Effector CD8-positive, alpha-beta T cell (primary cell): Measurements from ENCODE around the gene PRDM15.

Source experiments
- DNase-seq: peaks from one replicate; lab custom pipeline; 2025; lab: John Stamatoyannopoulos, UW

Gene PRDM15

DNA sequence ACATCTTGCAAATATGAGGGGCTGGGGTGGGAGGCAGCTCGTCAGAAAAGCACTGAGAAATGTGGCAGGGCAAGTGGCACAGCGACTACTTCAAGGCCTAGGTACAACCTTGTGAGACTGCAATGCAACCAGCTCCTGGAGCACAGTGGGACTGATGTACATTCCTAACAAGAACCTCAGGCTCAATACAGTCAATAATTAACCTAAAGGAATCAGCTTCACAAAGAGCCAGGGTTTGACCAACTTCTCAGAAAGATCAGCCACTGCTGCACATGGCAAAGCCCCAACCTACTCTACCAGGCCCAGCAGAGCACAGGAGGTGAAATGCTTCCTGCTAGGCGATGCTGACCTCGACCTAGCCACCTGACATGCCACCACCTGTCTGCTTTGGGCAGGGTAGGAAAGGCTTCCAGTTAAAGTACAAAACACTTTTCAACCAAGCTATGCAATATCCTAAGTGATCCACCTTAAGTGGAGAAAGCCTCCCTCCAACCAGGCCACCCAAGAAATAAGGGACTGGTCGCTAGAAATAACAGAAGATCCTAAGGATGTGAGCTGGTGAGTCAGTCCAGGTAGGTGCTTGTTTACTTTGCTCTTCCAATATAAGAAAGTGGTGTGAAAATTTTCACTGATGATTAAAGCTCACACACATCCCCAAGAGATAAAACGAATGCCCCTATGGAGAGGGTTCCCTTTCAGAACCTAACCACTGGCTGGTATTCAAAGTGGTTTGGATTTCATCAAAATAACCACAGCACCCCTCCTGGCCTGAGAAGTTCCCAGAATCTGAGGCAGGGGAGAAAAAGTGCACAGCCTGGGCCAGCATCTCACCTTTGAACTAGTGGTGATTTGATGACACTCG is 114.4 kb downstream of the PRDM15 start:
- no peak for DNase-seq

DNA sequence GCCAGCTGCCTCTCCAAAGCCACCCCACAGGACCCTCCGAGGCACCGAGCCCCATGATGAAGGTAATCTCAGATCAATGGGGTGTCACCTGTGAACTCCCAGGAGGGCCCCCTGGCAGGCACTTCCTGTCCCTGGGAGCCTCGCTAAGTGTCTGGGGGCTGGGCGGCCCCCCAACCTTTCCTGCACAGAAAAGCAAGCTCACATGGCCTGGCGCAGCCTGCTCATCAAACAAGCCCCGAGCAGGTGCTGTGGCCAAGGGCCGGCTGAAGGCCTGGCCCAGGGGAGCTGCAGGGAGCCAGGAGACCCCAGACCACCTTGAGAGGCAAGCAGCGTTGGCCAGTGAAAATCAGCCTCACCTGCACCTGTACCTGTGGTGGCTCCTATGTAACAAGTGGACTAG is 115.1 kb downstream of the PRDM15 start:
- no peak for DNase-seq

DNA sequence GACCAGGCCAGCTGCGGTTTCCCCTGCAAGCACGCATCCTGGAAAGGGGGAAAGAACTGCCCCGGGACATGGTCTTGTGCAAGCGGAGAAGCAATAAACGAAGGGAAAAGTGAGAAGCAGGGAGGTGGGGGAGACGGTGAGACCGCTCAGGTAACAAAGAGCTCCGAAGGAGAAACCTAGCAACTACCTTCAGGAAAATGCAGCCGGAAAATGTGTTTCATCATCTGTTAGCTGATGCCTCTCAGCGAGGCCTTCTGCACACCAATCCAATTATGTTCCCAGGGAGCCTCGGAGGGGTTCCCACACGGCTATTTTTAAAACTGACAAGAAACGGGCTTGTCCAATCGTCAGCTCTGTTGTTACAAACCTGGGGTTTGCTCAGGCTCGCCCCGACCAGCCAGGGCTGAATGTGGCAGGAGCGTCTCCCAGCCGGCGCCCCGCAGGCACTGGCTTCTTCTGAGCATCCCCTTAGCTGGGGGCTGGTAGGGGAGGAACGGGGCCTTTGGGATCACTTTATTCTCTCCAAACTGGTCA is 115.7 kb downstream of the PRDM15 start:
- DNase-seq = no peak

DNA sequence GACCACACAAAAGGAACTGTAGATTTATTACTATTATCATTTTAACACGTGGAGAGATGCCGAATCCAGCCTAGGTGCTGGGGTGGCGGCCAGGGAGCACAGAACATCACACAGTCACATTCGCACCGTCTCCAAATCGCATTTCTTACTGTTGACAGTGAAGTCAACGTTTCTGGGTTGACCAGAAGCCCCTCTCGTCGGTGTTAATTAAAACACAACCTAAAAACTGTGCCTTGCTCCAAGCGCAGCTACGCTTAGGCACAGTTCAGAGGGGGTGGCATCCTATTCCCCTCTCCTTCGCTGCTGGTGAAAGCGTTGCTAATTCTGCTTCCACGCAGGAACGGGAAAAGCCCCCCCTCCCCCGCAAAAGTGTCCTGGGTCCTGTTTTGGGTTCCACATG is 116.4 kb downstream of the PRDM15 start:
- DNase-seq = no peak

DNA sequence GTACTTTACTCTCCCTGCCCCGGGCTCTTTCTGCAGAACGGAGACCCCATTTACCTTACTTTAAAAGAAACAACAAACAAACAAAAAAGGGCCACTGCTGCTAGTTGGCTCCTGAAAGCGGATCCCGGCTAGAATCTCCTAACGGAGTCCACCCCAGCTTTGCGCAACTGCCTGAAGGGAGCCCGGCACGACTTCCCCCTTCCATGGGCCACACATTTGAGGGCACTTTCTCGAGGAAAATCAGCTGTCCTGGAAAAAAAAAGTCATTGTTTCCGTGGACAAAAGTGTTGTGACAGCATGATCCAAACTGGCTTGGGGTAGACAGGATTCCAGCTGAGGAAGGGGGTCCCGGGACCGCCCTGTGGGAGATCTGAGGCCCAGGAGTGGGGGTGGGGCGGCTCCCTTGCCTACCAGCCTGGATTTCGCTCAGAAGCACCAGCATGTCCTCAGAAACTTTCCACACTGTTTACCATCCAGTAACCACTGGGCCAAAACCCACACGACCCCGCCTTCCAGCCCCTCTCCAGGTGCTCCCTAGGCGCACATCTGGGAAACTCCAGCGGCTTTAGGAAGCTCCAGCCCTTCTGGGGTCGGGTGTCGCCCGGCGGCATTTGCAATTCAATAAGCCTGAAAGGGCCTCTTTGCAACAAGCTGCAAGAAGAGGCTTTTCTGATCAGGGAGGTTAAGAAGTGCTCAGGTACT is 117.1 kb downstream of the PRDM15 start:
- no peak for DNase-seq

DNA sequence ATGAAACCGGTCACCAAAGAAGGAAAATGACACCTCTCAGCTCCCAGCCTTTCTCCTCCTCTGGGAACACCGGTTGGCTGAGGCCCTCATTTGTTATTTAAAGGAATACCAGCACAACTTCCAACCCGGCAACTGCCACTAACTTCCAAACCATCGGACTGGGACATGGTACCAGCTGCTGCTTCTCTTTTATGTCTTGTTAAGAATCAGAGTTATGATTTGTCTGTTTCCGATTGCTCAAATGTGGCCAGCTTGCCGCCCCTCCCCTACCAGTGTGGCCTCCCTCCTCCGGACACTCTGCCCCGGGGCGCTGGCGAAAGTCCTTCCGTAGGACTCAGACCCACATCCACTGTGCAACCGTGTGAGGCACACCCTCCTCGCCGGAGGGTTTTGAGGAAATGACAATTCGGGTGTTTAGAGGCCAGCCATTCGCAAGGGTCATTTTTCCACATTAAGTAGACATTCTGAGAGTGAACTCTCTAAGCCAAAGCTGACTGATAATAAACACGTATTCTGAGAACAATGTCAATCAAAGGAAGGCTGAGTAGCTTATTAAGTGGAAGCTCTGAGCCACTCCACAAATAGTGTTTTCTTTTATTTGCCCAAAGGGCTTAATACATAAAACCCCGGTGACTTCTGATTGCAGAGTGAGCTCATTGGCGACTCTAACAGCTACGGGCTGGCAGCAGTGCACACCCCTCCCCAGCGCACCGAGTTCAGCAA is 117.8 kb downstream of the PRDM15 start:
- DNase-seq = no peak

DNA sequence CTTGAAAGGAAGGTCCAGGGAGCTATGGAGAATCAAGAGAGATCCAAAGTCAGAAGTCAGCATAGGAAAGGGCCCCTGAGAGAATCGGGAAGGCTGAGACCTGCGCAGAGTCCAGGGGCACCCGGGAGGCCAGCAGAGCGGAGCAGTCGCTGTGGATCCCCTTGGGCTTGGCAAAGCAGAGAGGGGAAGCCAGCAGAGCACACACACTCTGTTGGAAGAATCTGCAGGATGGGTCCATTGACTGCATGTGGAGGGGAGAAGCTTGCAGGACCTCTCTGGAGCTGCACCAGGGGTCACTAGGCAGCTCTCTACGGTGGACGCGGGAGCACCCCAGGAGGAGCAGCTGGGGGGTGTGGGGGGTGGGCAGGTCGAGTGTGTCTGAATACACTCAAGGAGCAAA is 118.7 kb downstream of the PRDM15 start:
- no peak for DNase-seq

DNA sequence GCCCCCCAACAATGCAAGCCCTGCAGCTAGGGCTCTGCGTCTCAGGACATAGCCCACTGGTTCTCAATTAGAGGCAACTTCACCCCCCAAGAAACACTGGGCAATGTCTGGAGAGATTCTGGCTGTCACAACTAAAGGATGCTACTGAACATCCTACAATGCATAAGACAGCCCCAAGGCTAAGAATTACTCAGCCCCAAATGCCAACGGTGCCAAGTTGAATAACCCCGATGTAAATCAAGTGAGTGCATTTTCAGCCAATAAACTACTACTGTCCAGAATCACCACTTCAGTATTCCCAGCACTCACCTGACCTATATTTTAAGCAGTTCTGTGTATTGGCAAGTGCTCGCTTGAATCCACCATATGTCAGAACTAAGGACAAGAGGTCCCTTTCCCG is 119.2 kb downstream of the PRDM15 start:
- DNase-seq = no peak

DNA sequence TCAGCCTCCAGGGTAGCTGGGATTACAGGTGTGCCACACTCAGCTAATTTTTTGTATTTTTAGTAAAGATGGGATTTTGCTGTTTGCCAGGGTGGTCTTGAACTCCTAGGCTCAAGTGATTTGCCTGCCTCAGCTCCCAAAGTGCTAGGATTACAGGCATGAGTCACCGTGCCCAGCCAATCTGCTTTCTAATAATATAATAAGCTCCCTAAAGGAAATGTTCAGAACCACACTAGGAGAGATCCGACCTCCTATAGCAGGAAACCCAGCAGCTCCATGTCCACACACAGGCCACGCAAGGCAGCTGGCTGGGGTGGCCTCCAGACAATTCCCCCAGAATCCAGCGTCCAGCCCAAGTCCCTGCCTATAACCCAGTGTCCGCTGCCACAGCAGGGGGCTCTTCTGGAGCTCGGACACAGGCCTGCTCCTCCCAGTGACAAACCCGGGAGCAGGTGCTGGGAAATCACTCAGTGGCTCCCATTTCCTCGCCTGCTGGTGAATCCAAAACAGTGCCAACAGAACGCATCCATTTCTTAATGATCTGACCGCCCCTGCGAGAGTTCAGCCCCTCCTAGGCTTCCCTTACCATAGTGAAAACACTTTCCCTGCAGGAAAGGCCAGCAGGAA is 119.8 kb downstream of the PRDM15 start:
- no peak for DNase-seq

DNA sequence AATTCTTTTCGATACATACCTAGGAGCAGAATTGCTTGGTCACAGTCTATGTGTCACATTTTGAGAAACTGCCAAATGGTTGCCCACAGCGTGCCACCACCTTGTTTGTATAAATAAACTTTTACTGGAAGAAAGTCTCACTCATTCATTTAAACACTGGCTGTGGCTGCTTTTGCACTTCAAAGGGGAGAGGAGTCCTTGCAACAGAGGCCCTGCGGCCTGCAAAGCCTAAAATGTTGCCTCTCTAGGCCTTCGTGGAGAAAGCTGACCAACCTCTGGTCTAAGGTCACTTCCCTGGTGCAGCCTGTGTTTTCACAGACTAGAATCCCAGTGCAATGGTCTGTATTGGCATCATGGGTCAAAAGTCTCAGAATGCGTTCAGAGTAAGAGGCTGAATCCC is 120.6 kb downstream of the PRDM15 start:
- no peak for DNase-seq

DNA sequence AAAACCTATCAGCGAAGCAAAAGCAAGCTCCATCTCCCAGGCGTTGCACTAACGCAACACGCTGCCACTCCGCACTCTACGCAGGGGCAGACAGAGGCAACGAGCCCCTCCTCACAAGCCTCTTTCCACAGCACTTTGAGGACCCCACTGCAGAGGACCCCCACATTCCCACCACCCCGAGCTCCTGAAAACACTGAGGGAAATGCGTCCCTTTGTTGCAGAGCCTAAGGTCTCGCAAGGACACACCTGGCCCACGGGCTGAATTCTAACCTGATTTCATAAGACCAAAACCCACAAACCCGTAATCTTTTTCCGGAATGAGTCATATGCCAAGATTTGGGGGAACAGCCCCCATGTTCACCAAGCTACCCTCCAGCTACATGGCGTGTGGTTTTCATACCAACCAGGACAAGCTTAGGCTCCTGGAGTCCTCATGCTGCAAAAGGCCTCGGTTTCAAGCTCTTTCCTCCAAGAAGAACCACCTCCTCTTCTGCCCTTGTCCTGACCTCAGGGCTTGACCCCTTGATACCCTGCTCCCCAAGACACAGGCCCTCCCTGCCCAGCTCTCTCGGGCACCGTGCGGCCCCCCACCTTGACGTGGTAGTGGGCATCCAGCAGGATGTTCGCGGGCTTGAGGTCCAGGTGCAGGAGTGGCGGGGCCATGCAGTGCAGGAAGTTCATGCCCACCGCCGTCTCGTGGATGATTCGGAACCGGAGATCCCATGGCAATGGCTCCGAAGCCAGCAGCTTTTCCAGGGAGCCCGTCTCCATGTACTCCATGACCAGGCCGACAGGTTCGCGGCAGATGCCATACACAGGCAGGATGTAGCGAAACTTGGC is 123.0 kb downstream of the PRDM15 start:
- DNase-seq = no peak

DNA sequence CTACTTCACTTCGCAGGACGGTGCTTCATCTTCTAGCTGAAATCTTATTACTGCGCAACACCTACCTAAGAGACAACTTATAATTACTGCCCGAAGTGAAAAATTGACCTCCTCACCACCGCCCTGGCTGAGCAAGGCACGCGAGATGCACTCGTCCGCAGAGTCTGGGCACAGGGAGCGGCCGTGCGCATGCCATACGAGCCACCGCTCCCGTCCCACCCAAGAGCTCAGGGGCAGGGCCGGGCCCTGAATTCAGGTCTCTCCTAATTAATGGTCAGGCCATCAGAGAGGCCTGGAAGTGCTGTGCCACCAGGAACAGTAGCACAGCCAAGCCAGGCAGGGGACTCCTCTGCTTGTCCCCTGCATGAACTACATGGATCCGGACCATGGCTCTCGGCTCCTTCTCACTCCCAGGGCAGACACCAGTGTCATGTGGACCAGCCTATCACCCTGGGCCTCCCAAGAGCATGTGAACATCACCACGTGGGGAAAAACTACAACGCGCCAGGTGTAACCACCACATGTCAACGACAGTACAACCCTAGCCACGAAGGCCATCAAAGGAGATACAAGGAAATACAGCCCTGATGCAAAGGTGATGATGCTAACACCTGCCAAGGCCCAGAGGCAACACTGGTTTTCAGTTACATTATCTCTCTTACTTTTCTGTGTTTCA is 123.7 kb downstream of the PRDM15 start:
- DNase-seq = no peak

DNA sequence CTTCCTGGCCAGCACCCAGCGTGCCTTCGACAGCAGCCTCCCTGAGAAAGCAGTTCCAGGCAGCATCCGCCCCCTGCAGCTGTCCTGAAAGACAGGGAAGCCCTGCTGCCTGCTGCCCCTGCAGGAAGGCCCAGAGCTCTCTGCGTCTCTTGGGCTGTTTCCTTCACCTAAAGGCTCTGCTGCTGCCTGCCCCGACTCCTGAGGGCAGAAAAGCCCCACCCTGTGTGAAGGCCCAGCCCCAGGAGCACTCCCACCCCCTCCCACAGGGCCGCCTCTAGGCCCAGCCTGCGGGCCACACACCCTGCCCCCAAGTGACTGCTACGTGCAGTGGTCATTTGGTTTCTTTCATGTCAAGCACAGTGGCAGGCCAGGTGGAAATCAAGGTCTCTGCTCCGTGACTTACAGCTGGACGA is 124.7 kb downstream of the PRDM15 start:
- no peak for DNase-seq

DNA sequence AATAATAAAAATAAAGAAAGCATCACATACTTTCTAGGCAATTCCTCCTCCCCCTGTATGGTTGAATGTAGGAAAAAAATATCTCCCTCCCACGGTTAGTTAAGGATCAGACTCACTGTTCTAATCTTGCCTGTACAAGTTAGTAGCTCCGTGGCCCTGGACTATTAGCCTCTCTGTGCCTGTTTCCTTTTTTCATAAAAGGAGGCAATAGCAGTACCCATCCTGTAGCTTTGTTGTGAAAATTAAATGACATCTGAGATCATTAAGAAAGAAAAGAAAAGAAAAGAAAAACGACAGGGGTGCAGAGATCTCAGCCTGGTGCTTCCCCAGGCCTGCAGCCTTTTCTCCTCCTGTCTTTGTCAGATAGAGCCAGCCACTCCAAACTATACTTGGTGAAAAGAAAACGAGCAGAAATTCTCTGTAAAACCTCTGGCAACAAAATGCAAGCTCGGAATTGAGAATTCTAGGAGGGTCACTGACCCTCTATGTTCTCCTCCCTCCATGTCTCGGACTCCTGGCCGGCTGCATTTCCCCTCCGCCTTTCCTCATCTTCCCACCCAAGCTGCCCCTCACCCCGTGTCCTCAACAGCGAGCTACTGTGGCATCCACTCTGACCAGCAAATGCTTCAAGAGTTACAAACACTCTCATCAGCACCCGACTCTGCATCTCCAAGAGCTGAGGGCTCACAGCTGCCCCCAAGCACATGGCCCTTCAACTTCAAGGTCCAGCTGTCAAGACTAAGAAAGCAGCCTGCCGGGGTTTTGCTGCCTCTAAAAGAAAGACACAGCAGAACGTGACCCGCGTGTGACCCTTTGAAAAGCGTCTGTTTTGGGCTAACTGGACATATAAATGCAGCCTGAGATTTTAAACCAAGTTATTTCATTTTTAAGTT is 125.9 kb downstream of the PRDM15 start:
- DNase-seq = no peak

DNA sequence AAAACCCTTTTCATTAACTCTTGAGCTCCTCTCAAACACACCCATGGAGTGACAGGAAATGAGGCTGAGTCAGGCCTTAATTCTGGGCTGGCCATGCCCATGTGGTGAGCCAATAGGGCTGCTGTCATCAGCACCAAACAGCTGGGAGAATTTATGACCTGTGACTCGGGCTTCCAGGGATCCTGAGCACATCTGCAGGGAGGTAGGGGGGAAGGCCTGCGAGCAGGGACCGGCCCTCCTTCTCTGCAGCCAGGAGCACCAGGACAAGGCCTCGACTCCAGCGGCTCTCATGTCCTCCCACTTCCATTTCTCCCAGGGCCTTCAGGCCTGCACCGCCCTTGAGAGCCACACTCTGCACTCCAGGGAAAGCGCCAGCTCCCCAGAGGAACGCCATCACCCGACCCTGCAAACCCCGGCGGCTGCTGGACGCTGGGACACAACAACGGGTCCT is 126.9 kb downstream of the PRDM15 start:
- DNase-seq = no peak

DNA sequence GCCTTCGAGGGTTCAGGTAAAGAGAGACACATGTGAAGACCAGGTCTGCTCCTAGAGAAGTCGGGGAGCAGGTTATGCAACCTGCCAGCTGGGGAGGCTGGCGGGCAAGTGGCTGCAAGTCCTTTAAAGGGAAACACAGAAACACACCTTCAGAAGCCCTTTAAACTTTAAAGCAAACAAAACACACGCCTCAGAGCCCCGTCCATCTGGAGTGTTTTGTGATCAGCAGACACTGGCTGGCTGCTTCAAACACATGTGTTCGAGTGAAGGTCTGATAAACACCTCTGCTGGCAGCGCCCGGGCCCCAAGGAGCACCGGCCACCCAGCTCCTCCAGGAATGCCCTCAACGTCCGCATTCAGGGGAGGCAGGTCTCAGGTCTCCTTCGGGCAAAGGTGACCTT is 127.5 kb downstream of the PRDM15 start:
- DNase-seq = no peak

DNA sequence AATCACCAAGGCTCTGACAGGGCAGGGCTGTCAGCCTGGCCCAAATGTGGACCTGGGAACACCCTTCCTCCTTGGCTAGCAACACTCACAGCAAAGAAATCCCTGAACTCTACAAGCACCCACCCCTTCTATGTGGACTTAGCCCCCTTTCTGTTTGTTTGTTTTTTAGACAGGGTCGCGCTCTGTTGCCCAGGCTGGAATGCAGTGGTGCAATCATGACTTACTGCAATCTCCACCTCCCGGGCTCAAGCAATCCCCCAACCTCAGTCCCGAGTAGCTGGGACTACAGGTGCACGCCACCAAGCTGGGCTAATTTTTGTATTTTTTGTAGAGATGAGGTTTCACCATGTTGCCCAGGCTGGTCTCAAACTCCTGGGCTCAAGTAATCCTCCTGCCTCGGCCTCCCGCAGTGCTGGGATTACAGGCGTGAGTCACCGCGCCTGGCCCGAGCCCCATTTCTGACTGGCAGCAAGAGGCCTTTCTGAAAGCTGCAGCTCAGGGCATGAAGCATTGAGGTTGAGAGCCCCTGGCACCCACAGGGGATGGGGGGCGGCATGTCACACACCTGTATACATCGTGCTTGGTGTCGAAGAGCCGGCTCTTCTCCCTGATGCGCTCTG is 128.5 kb downstream of the PRDM15 start:
- DNase-seq = no peak

DNA sequence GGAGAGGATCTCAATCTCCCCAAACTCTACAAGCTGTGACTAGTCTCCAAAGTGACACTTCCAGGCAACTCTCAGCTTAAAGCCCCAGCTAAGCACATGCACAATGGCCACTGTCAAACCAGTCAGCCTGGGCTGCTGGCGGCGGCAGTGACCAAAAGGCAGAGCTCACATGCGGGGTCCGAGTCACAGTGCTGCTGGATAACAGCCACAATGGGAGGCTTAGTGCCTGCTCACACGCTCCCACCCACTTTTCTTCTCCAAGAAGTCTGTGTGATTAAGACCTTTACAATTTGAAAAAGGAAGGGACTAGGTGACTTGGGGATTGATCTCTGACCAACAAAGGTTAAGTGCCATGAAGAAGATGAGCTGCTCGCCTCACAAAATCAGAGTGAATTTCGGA is 129.1 kb downstream of the PRDM15 start:
- no peak for DNase-seq

DNA sequence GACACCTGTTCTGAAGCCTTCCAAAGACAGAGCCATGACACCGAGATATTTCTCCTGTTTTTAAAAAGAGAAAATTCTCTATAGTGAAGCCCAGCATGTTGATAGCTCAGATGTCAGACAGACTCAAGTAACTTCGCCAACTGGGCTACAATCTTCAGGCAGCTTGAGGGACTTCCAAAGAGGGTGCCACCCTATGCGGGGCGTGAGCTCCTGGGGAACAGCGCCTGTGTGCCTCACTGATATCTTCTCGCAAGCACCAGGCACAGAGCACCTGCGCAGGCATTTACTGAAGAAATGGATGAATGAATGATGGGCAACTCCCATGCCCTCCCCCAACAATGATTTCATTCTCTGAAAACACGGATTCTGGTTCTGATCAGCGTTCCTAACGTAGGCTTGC is 129.9 kb downstream of the PRDM15 start:
- DNase-seq = no peak
